ENCODE results near the gene SLC5A12. TPM values are rescaled to one million over a fixed set of nuclear protein-coding genes. Genes with fewer than 3 reads are reported as not detected.

The SLC5A12 gene
- total RNA-seq, 1 experiment from 2014 or later, result not detected

DNA sequence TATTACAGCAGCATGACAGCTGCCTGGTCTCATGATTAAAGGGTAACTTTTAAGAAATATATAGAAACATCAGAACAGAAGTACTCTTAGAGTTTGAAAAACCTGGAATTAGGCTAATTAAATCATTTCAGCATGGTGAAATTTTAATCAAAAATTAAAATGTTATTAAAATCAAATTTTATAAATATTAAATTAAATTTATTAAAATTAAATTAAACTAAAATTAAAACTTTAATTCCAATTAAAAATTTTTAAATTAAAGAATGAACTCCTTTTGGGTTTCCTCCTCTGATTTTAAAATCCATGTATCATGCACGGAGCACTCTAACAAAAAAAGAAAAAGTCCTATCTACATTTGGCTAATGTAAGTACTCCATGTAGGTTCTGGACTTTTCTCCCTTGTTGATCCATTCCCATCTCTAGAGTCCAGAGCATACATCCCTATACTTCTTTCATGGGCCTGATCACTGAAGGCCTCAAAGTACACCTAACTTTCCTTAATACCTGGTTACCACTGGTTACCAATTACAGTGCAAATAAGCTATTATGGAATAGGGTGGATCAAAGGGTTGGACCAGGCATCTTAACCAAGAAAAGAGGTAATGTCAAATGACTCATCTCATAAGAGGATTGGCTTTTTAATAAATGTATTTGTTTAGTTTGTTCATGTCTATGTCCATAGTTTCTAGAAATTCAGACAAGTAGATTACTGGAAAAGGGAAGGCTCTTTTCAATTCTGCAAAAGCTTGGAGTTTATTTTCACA lies 101.4 kb downstream of the SLC5A12 start:
- no TSS peak for BruUV-seq (replicated peaks)
- no peaks in the 10 kb centered on the region for H3K9me3 Mint-ChIP-seq (ENCODE audit: unreplicated experiment)
- TF ChIP-seq, protein P1, sequence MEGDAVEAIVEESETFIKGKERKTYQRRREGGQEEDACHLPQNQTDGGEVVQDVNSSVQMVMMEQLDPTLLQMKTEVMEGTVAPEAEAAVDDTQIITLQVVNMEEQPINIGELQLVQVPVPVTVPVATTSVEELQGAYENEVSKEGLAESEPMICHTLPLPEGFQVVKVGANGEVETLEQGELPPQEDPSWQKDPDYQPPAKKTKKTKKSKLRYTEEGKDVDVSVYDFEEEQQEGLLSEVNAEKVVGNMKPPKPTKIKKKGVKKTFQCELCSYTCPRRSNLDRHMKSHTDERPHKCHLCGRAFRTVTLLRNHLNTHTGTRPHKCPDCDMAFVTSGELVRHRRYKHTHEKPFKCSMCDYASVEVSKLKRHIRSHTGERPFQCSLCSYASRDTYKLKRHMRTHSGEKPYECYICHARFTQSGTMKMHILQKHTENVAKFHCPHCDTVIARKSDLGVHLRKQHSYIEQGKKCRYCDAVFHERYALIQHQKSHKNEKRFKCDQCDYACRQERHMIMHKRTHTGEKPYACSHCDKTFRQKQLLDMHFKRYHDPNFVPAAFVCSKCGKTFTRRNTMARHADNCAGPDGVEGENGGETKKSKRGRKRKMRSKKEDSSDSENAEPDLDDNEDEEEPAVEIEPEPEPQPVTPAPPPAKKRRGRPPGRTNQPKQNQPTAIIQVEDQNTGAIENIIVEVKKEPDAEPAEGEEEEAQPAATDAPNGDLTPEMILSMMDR (IDR thresholded peaks at IDR 0.05; ENCODE audit: unreplicated experiment), result no peak
- intact Hi-C loops (cut with micrococcal nuclease), result loop anchor here (5.0 kb wide), 1 partner anchor 38 kb away; no protein-coding TSS in a partner anchor
- no peaks in the 10 kb centered on the region for H3K36me3 Mint-ChIP-seq (ENCODE audit: insufficient read depth, unreplicated experiment)
- H3K27me3 Mint-ChIP-seq (ENCODE audit: insufficient read depth, unreplicated experiment), result no peaks in the 10 kb centered on the region
- ChIA-PET CTCF (interaction anchor here (1.6 kb wide), 1 partner anchor 98 kb away, joined by 3 read pairs; no protein-coding TSS in a partner anchor), POLR2A (interaction anchor here (0.6 to 2.2 kb wide), 3 partner anchors 38 to 110 kb away, joined by 3 to 9 read pairs (median 8); no protein-coding TSS in a partner anchor)
- peaks cover 26% of the 10 kb centered on the region for H3K4me1 Mint-ChIP-seq (ENCODE audit: insufficient read depth, unreplicated experiment)
- no peak overlapping the region for H3K4me3 Mint-ChIP-seq (ENCODE audit: unreplicated experiment)
- peak overlapping the region; percentile 80 for H3K27ac Mint-ChIP-seq (ENCODE audit: low read depth, unreplicated experiment)
- peak; percentile 6 for DNase-seq (ENCODE audit: unreplicated experiment)

DNA sequence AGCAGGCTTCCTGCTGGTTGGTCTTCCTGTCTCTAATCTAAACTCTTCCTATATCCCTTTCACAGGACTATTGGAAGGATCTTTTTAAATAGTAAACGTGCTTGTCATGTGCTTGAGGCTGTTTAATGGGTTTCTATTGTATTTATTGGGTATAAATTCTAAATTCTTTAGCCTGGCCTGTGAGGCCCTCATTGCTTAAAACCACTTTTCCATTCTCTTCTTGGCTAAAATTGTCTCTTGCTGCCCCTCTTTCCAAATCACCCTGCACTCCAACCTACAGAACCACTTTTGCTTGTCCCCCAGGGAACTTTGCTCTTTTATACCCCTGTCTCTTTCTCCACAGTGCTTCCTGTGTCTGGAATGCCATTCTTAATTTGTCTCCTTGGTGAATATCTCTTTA lies 103.4 kb downstream of the SLC5A12 start:
- H3K4me1 Mint-ChIP-seq (ENCODE audit: insufficient read depth, unreplicated experiment), result peaks cover 26% of the 10 kb centered on the region
- H3K27ac Mint-ChIP-seq (ENCODE audit: low read depth, unreplicated experiment), result no peak overlapping the region
- no peaks in the 10 kb centered on the region for H3K27me3 Mint-ChIP-seq (ENCODE audit: insufficient read depth, unreplicated experiment)
- no peaks in the 10 kb centered on the region for H3K9me3 Mint-ChIP-seq (ENCODE audit: unreplicated experiment)
- H3K36me3 Mint-ChIP-seq (ENCODE audit: insufficient read depth, unreplicated experiment), result no peaks in the 10 kb centered on the region
- CTCF ChIA-PET, result no interaction called here
- POLR2A ChIA-PET, result interaction anchor here (1.5 kb wide), 1 partner anchor 15 kb away, joined by 3 read pairs; no protein-coding TSS in a partner anchor
- intact Hi-C loops (cut with micrococcal nuclease), result no loop called here
- H3K4me3 Mint-ChIP-seq (ENCODE audit: unreplicated experiment), result no peak overlapping the region
- no peak for DNase-seq (ENCODE audit: unreplicated experiment)
- no TSS peak for BruUV-seq (replicated peaks)
- TF ChIP-seq, protein P1 (IDR thresholded peaks at IDR 0.05; ENCODE audit: unreplicated experiment), result no peak

Other genes with a start within 250 kb of the SLC5A12 start
- not detected in 2 replicates for gene MUC15, start 149.8 kb downstream of the SLC5A12 start, total RNA-seq (2022)